Ishikawa (cell line): Measurements from ENCODE around the gene LPCAT1.

Source experiments
- CEBPB ChIP-seq: IDR thresholded peaks from 2 replicates; pipeline ENCODE4 v1.6.1; 2012
- CREB1 ChIP-seq: IDR thresholded peaks from 2 replicates; pipeline ENCODE4 v1.6.1; 2012; ENCODE audit warnings: low read depth
- EGR1 ChIP-seq: IDR thresholded peaks from 2 replicates; pipeline ENCODE4 v1.6.1; 2012
- EP300 ChIP-seq: IDR thresholded peaks from 2 replicates; pipeline ENCODE4 v1.6.1; 2012; ENCODE audit warnings: borderline replicate concordance
- FOXM1 ChIP-seq: IDR thresholded peaks from 2 replicates; pipeline ENCODE4 v1.6.1; 2012; ENCODE audit warnings: low read depth, borderline replicate concordance
- NFIC ChIP-seq: IDR thresholded peaks from 2 replicates; pipeline ENCODE4 v1.6.1; 2012
- RAD21 ChIP-seq: IDR thresholded peaks from 2 replicates; pipeline ENCODE4 v1.6.1; 2012; ENCODE audit warnings: low read depth
- TAF1 ChIP-seq: IDR thresholded peaks from 2 replicates; pipeline ENCODE4 v1.6.1; 2012; ENCODE audit warnings: low read depth, mild to moderate bottlenecking
- TCF12 ChIP-seq: IDR thresholded peaks from 2 replicates; pipeline ENCODE4 v1.6.1; 2012; ENCODE audit warnings: low read depth
- TEAD4 ChIP-seq: IDR thresholded peaks from 2 replicates; pipeline ENCODE4 v1.6.1; 2012
- YY1 ChIP-seq: IDR thresholded peaks from 2 replicates; pipeline ENCODE4 v1.6.1; 2012; ENCODE audit warnings: low read depth
- ZBTB7A ChIP-seq: IDR thresholded peaks from 2 replicates; pipeline ENCODE4 v1.6.1; 2012; ENCODE audit warnings: low read depth
- TF ChIP-seq, protein P1 (sequence below): IDR thresholded peaks from 2 replicates; pipeline ENCODE4 v1.6.1; 2012
- TF ChIP-seq, protein P2 (sequence below): IDR thresholded peaks from 2 replicates; pipeline ENCODE4 v1.6.1; 2012
- TF ChIP-seq, protein P3 (sequence below): IDR thresholded peaks from 2 replicates; pipeline ENCODE4 v1.6.1; 2012; ENCODE audit warnings: low read depth, mild to moderate bottlenecking

The LPCAT1 gene

DNA sequence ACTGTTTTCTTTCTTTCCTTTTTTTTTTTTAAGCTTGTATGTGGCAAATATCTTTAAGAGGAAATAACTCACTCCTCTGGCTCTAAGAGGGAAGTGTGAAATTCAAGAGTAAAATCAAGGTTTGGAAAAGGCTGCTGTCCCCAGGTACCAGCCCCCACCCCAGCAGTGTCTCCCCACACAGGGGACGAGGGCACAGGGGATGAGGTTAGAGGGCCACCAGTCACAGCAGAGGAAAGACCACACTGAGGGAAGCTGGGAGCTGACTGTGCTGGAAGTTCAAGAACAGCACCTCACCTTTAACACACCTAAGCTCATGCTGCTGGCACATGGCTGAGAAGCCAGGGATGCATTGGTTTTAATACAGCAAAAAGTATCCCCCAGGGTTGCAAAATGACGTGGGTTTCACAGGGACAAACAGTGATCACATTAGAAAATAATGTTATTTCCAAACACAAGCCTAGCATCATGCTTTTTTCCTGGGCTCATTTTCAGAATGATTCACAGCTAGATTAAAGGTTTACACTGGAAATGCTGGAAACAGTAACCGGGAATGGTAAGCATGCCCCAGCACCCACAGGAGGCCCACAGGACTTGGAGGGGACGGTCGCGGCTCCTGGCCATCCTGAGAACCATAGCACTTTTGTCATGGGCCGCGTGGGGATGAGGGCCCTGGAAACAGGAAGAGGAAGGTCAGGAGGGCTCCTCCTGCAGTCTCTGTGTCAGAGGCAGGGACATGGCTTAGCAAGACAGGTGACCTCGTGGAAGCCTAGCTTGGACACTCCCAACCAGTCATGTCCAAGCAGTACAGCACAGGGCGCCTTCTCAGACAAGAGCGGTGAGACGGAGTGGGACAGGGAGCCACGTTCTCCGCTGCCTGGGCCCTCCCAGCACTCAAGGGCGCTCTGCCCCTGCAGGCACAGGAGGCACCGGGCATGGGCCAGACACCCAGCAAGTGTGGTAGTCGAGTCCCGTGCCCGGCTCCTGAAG, 6.9 kb downstream of the LPCAT1 start:
- no peak for TF ChIP-seq TEAD4
- TF ChIP-seq TAF1 = no peak
- TF ChIP-seq NFIC = no peak
- TF ChIP-seq, protein P1, sequence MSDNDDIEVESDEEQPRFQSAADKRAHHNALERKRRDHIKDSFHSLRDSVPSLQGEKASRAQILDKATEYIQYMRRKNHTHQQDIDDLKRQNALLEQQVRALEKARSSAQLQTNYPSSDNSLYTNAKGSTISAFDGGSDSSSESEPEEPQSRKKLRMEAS = no peak
- TF ChIP-seq, protein P2, sequence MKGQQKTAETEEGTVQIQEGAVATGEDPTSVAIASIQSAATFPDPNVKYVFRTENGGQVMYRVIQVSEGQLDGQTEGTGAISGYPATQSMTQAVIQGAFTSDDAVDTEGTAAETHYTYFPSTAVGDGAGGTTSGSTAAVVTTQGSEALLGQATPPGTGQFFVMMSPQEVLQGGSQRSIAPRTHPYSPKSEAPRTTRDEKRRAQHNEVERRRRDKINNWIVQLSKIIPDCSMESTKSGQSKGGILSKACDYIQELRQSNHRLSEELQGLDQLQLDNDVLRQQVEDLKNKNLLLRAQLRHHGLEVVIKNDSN = no peak
- TF ChIP-seq, protein P3, sequence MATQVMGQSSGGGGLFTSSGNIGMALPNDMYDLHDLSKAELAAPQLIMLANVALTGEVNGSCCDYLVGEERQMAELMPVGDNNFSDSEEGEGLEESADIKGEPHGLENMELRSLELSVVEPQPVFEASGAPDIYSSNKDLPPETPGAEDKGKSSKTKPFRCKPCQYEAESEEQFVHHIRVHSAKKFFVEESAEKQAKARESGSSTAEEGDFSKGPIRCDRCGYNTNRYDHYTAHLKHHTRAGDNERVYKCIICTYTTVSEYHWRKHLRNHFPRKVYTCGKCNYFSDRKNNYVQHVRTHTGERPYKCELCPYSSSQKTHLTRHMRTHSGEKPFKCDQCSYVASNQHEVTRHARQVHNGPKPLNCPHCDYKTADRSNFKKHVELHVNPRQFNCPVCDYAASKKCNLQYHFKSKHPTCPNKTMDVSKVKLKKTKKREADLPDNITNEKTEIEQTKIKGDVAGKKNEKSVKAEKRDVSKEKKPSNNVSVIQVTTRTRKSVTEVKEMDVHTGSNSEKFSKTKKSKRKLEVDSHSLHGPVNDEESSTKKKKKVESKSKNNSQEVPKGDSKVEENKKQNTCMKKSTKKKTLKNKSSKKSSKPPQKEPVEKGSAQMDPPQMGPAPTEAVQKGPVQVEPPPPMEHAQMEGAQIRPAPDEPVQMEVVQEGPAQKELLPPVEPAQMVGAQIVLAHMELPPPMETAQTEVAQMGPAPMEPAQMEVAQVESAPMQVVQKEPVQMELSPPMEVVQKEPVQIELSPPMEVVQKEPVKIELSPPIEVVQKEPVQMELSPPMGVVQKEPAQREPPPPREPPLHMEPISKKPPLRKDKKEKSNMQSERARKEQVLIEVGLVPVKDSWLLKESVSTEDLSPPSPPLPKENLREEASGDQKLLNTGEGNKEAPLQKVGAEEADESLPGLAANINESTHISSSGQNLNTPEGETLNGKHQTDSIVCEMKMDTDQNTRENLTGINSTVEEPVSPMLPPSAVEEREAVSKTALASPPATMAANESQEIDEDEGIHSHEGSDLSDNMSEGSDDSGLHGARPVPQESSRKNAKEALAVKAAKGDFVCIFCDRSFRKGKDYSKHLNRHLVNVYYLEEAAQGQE = no peak
- TF ChIP-seq YY1 = no peak
- TF ChIP-seq FOXM1 = no peak
- no peak for TF ChIP-seq CEBPB
- TF ChIP-seq EGR1 = no peak
- TF ChIP-seq CREB1 = no peak
- TF ChIP-seq RAD21 = no peak
- TF ChIP-seq EP300 = no peak
- TF ChIP-seq ZBTB7A = no peak
- no peak for TF ChIP-seq TCF12

- TF ChIP-seq, protein P2 = peak; percentile 47; the same call in 1 of the 2 replicates
- no peak for TF ChIP-seq CEBPB
- TF ChIP-seq EP300 = peak; percentile 38; the same call in 1 of the 2 replicates
- no peak for TF ChIP-seq NFIC
- TF ChIP-seq ZBTB7A = no peak; the same call in 1 of the 2 replicates
- no peak for TF ChIP-seq CREB1
- TF ChIP-seq, protein P3 = no peak
- TF ChIP-seq FOXM1 = no peak
- TF ChIP-seq EGR1 = no peak
- no peak for TF ChIP-seq YY1
- no peak for TF ChIP-seq TAF1
- TF ChIP-seq, protein P1 = peak; percentile 36
- TF ChIP-seq RAD21 = no peak
- TF ChIP-seq TEAD4 = no peak
Measured at GRCh38 chr5:1515921-1516571, 7.7 kb downstream of the LPCAT1 start.

DNA sequence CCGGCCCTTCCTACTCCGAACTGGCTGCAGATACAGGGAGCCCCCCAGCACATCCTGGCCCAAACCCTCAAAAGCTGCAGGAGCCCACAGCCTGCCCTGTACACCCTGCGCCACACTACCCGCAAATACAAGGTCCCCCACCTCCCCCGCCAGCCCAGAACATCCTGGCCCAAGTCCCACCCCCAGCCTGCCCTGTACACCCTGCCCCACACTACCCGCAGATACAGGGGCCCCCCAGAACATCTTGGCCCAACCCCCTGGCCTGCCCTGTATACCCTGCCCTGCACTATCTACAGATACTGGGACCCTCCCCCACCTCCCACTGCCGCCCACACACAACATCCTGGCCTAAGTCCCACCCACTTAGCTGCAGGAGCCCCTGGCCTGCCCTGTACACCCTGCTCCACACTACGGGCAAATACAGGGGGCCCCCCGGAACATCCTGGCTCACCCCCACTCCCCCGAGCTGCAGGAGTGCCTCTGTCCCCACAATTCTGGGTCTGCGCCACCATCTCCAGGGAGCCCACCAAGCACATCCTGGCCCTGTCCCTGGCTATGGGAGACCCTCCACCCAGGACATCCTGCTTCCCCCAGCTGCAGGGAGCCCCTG, 8.3 kb downstream of the LPCAT1 start:
- TF ChIP-seq, protein P2 = no peak
- no peak for TF ChIP-seq YY1
- no peak for TF ChIP-seq NFIC
- TF ChIP-seq RAD21 = no peak
- no peak for TF ChIP-seq TEAD4
- TF ChIP-seq TCF12 = no peak
- TF ChIP-seq TAF1 = no peak
- TF ChIP-seq EGR1 = peak; percentile 64

- TF ChIP-seq NFIC (peak; percentile 63), TEAD4 (peak; percentile 87), EP300 (peak; percentile 72), TCF12 (peak; percentile 83), FOXM1 (peak; percentile 63; the same call in 1 of the 2 replicates), CEBPB (0 out of 2 replicates have a peak, but pooled peaks have one; percentile 22)
- TF ChIP-seq, protein P1 = peak; percentile 35; the same call in 1 of the 2 replicates
Measured at GRCh38 chr5:1514819-1515310, 8.9 kb downstream of the LPCAT1 start.
